HG03565 (cell line): Measurements from ENCODE around the gene SDK1.

Experiments used
- ATAC-seq: cut with Tn5 transposase; IDR thresholded peaks from one replicate; pipeline ENCODE4 v1.9.1; 2021; ENCODE audit warnings: mild to moderate bottlenecking, moderate library complexity; ENCODE audit not compliant: unreplicated experiment

SDK1 gene

DNA sequence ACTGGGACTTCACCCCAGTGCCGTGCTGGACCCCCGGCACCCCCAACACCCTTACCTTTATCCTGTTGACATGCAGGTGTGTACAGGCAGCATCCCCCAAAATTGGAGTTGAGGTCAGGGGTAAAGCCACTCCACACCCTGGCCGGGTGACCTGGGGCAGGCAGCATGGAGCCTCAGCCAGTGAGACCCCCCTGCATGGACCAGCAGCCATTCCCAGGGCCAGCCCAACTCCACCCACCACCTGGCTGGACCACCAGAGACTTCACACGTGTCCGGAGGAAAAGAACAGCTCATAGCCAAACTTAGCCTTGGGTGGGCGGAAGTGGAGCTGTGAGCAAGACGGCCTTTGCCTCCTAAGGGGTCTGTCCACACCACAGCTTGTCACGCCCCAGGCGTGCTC is 968.0 kb downstream of the SDK1 start:
- ATAC-seq: no peak

DNA sequence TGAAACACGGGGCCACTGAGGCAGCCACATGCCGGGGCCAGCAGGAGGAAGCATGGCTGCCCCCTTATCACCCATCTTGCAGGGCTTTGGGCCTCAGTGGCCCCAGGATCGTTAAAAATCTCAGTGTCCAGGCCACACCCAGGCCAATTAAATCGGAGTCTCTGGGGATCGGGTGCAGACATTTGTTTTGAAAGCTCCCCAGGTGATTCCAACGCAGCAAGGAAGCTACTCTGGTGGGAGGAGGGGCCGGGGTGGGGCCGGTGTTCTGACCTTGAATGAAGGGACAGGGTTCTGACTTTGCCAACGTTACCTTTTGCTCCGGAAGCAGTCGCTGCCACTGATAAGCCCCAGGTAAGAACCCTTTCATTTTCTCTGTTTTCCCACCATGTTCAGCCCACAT is 968.7 kb downstream of the SDK1 start:
- no peak for ATAC-seq

DNA sequence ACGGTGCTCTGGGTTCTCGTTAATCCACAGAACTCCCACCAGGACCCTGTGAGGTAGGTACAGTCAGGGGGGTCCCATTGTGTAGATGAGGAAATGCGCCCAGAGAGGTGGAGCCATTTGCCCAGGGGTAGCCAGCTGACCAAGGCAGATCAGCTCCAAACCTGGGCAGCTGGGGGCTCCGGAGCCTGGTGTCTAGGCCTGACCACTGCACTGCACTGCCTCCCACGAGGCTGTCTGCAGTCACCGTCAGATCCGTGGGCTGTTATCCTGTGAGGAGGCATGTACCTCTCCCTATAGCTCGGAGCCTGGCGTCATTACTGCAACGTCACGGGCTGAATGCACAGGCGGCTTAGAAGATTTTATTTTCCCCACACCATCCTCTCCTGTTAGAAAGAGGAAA is 969.2 kb downstream of the SDK1 start:
- ATAC-seq: no peak

DNA sequence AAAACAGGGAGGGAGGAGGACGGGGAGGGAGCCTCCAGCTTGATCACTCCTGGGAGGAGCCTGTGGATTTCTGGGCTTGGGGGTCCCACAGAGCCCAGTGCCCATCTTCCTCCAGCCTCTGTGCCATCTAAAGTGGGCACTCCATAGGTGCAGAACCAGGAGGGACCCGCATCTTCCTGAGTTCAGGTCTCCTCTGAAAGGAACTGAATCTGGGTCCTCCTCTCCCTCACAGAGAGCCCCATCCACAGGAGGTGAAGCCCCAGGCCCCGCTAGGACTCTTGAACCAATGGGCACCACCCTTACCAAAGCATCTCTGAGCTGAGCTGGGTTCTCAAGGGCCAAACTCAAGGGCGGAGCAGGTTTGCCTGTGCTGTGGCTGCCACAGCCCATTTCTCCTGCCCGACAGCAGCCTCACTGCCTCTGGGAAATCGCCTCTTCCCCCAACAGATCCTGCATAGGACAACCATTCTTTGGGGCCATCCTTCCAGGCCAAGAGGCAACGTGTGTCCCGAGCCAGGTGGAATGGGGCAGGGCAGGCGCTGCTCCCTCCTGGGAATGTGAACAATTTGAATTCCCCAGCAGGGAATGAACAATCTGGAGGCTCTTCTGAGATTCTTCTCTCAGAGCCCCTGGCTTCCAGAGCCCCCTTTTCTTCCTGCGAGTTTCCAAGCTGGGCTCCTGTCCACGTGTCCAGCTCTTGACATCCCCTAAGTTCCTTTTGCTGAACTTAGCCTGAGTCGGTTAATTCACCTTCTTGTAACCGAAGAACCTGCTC is 970.1 kb downstream of the SDK1 start:
- ATAC-seq: no peak

DNA sequence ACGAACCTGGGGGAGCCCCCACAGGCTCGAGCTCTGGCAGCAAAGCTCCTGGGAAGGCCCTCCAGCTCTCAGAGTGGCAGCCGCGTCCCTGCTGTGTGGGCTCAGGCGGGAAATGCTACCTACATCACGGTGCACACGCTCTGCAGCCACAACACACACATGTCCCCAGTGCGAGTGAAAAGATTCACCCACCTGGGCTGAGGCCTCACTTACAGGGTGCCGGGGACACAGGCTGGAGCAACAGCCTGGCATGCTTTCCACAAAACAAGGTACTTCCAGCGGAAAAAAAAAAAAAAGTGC is 970.6 kb downstream of the SDK1 start:
- no peak for ATAC-seq

DNA sequence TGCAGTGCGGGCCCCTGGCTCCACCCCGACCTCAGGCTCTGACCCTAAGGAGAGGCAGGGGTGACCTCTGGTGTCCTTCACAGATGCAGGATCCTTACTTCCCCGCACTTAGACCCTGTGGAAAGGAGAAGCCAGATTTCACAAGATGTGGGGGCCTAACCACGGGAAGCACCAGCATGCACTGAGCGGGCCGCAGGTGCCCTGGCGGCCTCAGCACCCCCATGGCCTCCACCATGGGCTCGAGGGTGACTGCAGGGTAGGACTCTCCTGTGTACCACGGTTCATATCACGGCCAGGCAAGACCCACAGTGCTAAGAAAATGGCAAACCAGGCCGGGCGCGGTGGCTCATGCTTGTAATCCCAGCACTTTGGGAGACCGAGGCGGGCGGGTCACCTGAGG is 971.1 kb downstream of the SDK1 start:
- ATAC-seq: no peak

DNA sequence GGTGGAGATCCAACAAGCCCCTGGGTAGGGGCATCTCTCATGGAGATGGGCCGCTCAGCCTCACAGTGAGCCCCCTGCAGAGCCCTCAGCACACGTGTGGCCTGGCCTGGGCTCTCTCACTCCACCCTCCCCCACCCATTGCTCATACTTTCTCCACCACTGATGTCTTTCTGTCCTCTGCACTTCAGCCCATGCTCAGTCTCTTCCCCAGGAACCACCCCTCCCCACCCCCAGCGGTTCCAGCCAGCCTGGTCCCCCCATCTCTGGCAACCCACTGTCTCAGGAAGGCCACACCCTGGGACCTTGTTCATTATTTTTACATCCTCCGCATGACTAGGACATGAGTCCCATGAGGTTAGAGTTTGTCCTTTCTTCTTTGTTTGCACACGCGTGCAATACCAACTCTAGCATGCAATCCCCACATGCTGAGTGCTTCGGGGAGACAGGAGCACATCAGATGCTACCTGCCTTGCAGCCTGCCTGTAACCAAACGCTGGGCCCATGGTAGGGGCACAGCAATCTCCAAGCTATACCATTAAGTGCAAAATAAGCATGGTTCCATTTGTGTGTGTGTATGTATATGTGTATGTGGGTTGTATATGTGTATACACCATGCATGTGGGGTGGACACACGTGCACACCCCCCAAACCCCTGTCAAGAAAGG is 972.6 kb downstream of the SDK1 start:
- ATAC-seq: no peak

DNA sequence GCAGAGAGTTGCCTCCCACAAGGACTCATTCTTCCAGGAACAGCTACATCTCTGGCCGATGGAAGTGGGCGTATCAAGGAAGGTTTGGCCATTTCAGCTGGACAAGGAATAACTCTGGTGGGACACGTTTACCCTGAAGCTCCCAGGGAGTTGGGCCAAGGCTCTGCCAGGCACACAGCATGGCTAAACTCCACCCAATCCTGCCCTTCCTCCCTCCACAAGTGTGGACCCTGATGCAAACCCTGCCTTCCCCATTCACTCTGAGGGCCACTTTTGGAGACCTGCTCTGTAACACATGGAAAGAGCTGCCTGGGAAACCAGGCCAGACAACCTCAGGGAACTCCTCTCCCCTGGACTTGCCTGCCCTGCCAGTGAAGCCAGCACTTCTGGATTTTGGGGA is 973.2 kb downstream of the SDK1 start:
- no peak for ATAC-seq

DNA sequence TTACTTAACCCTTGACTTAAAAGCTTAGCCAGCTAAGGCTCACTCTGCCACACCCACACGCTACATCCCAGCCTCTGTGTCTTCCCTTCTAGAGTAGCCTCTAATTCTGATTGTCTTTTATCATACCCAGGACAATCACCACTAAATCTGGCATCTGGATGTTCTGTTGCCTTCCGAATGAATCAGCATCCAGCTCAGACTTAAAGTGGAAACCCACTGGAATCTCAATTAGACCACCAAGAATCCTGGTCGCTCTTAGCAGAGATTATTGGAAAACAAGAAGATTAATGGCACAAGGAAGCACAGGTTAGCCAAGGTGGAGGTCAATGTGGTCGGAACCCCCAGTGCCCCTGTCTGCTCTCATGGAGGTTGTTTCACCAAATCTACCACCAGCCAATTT is 976.9 kb downstream of the SDK1 start:
- no peak for ATAC-seq

DNA sequence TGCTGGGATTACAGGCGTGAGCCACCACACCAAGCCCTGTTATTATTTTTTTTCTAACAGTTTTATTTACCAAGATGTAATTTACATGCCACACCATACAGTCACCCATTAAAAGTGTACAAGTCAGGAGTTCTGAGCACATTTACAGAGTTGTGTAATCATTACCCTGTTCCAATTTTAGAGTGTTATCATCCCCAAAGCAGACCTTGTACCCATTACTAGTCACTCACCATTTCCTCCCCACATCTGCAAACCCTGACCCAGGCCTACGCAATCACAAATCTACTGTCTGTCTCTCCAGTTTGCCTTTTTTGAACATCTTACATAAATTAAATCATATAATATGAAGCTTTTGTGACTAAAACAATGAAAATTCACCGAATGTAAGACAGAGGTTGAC is 978.2 kb downstream of the SDK1 start:
- ATAC-seq: no peak

DNA sequence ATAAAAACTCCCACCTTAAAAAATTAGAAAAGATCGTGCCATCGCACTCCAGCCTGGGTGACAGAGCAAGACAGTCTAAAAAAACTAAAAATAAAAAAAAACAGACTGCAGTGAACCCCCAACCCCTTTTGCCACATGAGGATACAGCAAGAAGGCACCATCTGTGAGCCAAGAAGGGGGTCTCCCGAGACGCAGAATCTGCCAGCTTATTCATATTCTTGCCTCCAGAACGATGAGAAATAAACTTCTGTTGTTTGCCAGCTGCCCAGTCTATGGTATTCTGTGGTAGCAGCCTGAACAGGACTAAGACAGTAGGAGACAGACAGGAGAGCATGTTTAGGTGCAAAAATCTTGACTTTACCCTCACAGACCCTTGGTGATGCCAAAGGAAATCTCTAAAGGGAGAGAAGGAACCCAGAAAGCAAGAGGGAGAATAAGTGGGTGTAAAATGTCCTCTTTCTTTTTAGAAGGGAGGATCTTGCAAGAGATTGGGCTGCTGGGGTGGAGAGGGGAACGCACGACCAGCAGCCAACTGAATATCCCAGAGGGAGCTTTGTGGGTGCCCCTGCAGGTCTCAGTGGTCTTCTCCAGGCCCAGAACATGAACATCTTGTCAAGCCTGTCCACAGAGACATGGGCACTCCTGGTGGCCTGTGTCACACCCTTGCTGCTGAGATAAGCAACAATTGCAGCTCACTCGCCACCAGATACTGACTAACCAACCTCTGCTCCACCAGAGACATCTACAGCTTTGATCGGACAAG is 980.4 kb downstream of the SDK1 start:
- ATAC-seq: no peak

DNA sequence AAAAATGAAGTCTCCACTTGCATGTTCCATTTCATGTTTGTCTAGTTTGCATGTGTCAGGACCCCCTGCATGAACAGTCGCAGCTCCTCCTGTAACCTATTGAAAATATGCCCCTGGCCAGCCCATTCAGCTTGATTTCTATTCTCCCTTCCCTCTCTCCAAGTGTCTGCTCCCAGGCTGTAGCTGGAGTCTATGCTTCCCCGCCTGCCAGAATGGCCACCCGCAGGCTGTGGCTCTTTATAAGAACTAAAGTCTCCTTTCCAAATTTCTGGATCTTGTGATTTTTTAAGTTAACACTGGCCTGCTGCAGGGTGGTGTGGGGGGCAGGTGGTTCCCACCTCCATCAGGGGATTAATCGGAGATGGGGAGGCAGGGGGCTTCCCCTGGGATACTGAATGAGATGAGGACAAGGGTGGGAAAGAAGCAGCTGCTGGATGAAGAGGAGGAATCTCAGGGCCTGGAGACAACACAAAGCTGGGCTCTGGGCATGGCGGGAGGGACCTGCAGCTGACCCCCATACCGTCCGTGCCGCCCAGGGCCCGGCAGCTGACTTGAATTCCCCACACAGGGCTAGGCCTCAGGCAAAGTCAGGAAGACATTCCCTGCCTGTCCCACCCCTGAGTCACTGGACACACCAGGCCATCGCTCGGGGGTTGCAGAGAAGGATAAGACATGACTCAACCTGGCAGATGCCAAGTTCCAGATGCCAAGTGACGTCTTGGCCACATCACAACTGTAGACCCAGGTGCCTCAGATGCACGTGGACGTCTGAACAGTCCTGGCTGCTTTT is 981.6 kb downstream of the SDK1 start:
- no peak for ATAC-seq

DNA sequence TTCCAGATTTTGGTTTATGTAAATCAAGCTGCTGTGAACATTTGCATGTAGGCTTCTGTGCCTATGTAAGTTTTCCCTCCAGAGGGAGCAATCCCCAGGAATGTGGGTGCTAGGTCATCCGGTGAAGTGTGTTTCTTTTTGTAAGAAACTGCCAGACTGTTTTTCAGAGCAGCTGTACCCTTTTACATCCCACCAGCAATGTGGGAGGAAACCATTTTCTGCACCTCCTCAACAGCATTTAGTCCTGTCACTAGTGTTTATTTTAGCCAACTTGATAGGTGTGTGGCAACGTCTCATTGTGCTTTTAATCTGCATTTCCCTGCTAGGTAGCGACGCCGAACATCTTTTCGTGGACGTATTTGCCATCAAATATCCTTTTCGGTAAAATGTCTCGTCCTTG is 985.3 kb downstream of the SDK1 start:
- no peak for ATAC-seq

DNA sequence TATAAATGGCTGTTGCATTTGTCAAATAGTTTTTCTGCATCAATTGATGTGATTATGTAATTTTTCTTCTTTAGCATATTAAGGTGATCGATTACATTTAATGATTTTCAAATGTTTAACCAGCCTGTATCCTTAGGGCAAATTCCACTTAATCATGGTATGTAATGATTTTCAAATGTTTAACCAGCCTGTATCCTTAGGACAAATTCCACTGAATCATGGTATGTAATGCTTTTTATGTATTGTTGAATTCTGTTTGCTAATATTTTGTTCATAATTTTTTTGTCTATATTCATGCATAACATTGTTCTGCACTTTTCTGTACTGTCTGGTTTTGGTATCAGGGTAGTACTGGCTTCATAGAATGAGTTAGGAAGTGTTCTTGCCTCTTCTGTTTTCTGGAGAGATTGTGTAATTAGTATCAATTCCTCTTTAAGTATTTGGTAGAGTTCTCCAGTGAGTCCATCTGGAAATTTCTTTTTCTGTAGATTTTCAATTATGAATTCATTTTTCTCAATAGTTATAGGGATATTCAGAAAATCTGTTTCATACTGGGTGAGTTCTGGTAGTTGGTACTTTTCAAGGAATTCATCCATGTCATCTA is 987.8 kb downstream of the SDK1 start:
- no peak for ATAC-seq

DNA sequence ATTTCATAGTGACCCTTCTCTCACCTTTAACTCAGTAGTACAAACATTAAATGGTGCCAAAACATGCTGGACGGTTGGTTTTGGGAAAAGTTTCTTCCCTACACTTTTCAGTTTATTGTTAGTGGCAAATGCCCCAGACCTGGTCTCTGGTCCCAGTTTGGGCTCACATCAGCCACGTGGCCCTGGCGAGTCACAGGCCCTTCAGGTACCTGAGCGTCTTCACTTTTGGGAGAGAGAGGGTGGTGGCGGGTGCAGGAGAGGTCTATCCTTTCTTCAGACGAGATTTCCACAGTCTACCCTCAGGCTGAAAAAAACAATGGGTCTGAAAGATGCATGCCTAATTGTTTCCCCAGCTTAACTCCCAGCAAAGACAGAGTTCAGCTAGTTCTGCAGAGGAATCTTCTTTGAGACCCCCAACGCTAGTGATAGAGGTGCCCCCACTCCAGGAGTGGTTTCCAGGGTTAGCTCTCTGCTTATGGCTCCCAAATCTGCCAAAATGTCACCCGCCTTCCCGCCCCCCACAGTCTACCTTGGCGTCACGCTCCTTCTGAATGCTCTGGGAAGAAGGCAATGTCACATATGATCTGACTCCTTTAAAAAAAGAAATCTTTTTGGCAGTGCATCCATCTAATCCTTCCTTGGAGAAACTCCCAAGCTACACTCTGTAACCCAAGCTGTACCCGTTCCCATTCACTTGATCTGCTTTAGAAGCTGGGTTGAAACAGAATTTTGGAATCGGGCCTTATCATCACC is 996.3 kb downstream of the SDK1 start:
- ATAC-seq: no peak

DNA sequence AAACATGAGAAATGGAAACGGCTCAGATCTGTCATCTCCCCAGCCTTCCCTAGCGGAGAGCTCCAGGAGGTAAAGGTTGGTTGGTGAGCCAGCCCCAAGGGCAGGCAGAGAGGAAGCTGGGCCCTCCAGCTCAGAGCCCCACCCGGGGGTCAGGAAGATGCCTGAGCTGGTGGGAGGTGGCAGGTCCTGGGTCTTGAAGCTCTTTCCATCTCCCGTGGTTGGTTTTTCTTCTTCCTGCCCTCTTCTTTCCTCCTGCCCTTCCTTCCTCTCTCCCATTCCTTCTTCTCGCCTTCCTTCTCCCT is 996.8 kb downstream of the SDK1 start:
- ATAC-seq: no peak

DNA sequence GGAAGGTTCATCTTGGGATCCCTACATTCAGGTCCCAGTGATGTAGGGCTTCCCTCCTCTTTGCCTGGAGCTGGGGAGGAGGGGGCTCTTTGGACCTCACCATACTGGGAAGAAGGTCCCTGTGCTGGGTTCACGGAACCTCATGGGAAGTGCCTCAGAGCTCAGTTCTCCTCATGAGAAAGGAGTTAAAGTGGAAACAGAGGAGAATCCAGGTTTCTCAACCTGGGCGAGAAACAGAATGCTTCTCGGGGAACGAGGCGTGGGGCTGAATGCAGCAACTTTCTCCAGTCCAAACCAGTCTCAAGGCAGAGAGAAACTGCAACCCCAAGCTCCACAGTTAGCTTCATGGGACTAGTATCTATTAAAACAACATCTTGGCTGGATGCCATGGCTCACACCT is 998.4 kb downstream of the SDK1 start:
- ATAC-seq: no peak

DNA sequence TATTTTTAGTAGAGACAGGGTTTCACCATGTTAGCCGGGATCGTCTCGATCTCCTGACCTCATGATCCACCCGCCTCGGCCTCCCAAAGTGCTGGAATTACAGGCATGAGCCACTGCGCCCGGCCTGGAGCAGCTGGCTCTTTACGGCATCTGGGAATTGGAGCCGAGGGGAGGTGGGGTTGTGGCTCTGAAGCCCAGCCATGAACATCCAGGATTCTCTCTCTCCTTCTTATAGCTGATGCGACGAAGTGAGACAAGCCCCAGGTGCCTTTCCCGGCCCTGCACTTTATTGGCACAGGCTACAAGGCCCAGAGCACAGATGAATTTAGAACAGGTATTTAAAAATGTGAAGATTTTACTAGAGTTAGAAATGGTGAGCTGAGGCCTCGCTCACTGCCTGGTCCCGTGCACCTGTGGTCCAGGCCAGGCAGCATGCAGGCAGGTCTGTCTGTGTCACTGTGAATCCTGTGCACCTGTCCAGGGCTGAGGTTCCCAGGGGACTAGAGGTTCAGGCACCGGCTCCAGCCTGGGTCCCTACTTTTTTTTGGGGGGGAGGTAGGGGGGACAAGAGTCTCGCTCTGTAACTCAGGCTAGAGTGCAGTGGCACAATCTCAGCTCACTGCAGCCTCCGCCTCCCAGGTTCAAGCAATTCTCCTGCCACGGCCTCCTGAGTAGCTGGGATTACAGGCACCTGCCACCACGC is 1001.3 kb downstream of the SDK1 start:
- ATAC-seq: no peak

DNA sequence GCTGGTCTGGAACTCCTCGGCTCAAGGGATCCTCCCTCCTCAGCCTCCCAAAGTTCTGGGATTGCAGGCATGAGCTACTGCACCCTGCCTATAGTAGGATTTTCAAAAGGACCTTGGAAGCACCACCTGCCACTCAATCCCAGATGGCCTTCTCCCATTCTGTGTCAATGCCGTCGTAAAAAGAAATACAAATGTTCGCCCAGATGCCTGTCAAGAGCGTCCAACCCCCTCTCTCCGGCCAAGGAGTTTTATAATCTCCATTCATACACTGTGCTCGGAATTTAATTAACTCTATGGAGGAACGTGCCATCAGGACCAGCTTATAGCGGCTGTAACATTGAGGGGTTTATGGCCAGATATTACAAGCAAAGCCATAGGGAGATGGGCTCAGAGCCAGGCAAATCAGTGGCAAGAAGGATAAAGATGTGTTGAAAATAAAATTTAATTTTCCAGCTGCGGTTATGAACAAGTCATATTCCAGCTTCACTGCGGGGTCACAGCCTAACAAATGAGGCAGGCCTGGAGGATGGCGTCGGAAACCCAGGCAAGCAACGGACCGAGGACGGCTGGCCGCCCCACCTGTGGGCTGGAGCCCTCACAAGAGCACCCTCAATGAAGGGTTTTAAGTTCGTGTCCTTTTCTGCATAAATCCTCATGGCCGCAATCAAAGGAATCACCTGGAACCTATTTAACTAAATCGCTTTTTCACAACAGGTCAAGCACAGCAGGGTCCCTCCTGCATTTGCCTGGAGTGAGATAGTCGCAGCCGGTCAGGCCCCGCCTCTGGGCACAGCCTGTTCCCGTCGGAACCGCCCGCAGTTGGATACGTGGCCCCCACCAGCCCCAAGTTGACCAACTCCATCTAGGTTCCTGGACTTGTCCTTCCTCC is 1006.5 kb downstream of the SDK1 start:
- ATAC-seq: no peak
